Ramos (cell line): ENCODE measurements around the gene IMPACT.

Source experiments
- in situ Hi-C: fragments of 300-500 bp; cut with MboI; formaldehyde crosslinking; loops from one replicate; pipeline ENCODE4 v1.14.3; 2022; ENCODE audit warnings: low sequenced_read_pairs; ENCODE audit not compliant: unreplicated experiment

Gene IMPACT

GRCh38 chr18:24470805-24471204, 44.3 kb downstream of the IMPACT start:
- in situ Hi-C loops: no loop called here

GRCh38 chr18:24472591-24472990, 46.1 kb downstream of the IMPACT start:
- in situ Hi-C loops: no loop called here

- in situ Hi-C loops: no loop called here
Measured at GRCh38 chr18:24474406-24474805, 47.9 kb downstream of the IMPACT start.

GRCh38 chr18:24475926-24476589, 49.6 kb downstream of the IMPACT start:
- in situ Hi-C loops: no loop called here

- in situ Hi-C loops: no loop called here
Measured at GRCh38 chr18:24479371-24479770, 52.9 kb downstream of the IMPACT start.

GRCh38 chr18:24482821-24483220, 56.4 kb downstream of the IMPACT start:
- in situ Hi-C loops: loop anchor here (10.0 kb wide), 1 partner anchor 118 kb away; no protein-coding TSS in a partner anchor

- in situ Hi-C loops: loop anchor here (10.0 kb wide), 1 partner anchor 121 kb away; no protein-coding TSS in a partner anchor
Measured at GRCh38 chr18:24485681-24486080, 59.2 kb downstream of the IMPACT start.

- in situ Hi-C loops: loop anchor here (10.0 kb wide), 1 partner anchor 122 kb away; no protein-coding TSS in a partner anchor
Measured at GRCh38 chr18:24486684-24487083, 60.2 kb downstream of the IMPACT start.

GRCh38 chr18:24488824-24489493, 62.5 kb downstream of the IMPACT start:
- in situ Hi-C loops: loop anchor here (10.0 kb wide), 1 partner anchor 124 kb away; no protein-coding TSS in a partner anchor

- in situ Hi-C loops: loop anchor here (10.0 kb wide), 1 partner anchor 234 kb away; no protein-coding TSS in a partner anchor
Measured at GRCh38 chr18:24490539-24490938, 64.1 kb downstream of the IMPACT start.

- in situ Hi-C loops: loop anchor here (10.0 kb wide), 1 partner anchor 233 kb away; no protein-coding TSS in a partner anchor
Measured at GRCh38 chr18:24491927-24492834, 65.7 kb downstream of the IMPACT start.

GRCh38 chr18:24494586-24494985, 68.1 kb downstream of the IMPACT start:
- in situ Hi-C loops: loop anchor here (10.0 kb wide), 1 partner anchor 230 kb away; no protein-coding TSS in a partner anchor

- in situ Hi-C loops: loop anchor here (10.0 kb wide), 1 partner anchor 228 kb away; no protein-coding TSS in a partner anchor
Measured at GRCh38 chr18:24497031-24497754, 70.7 kb downstream of the IMPACT start.

GRCh38 chr18:24499814-24500213, 73.3 kb downstream of the IMPACT start:
- in situ Hi-C loops: loop anchor here (10.0 kb wide), 1 partner anchor 225 kb away; no protein-coding TSS in a partner anchor

- in situ Hi-C loops: no loop called here
Measured at GRCh38 chr18:24500217-24500616, 73.7 kb downstream of the IMPACT start.

- in situ Hi-C loops: no loop called here
Measured at GRCh38 chr18:24500766-24501165, 74.3 kb downstream of the IMPACT start.

- in situ Hi-C loops: no loop called here
Measured at GRCh38 chr18:24502667-24503523, 76.4 kb downstream of the IMPACT start.
